SK-N-MC (cell line): ENCODE measurements around the gene MUTYH.

ENCODE experiments used
- EZH2 ChIP-seq: fragments of 200-600 bp; sonication (generic); IDR thresholded peaks from one replicate; pipeline ENCODE4 v1.6.1; 2017; ENCODE audit warnings: antibody characterized with exemption
- FOXP2 ChIP-seq: optimal IDR thresholded peaks from 2 replicates; pipeline ENCODE3; 2011; ENCODE audit warnings: mild to moderate bottlenecking, moderate library complexity; ENCODE audit not compliant: insufficient read depth; ENCODE audit errors: extremely low read length, control extremely low read depth
- POLR2AphosphoS5 ChIP-seq: IDR thresholded peaks from 2 replicates; pipeline ENCODE4 v1.6.1; 2012; ENCODE audit warnings: mild to moderate bottlenecking, low read depth, low read length, borderline replicate concordance

DNA sequence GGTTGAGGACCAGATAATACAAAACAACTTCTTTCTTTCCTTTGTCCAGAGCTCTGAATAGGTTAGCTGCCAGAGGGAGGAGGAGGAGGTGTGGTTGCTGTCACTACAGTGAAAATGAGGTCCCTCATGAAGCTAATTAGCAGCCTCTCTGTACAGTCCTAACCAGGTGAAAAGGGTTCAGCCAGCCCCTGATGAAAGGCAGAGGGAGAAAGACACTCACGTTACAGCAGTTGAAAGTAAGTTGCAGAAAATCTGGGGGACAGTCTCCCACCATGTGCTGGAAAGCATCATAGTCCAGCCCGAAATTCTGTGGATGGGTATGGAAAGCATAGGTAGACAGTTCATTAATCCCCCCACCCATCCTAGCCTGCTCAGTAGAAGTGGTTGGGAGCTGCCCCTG, 6.2 kb upstream of the MUTYH start:
- TF ChIP-seq POLR2AphosphoS5 (peak; percentile 24; the same call in 1 of the 2 replicates), EZH2 (no peak), FOXP2 (no peak)
